H1 (cell line): ENCODE results near the gene GALNT18. TPM values are rescaled to one million over a fixed set of nuclear protein-coding genes. Genes with fewer than 3 reads are reported as not detected.

ENCODE experiments used
- EGR1 ChIP-seq: IDR thresholded peaks from 2 replicates; pipeline ENCODE4 v1.6.1; 2011; ENCODE audit warnings: low read depth, low read length, borderline replicate concordance
- EP300 ChIP-seq, 2 experiments: IDR thresholded peaks; 1 replicate in 1 of 2; 2 replicates in 1 of 2; pipeline ENCODE4 v1.6.1; 2011 to 2012; ENCODE audit warnings: low read depth in 2 of 2, low read length in 2 of 2, mild to moderate bottlenecking in 2 of 2, borderline replicate concordance in 1 of 2, inconsistent platforms in 1 of 2, moderate library complexity in 1 of 2
- GTF2F1 ChIP-seq: IDR thresholded peaks from 2 replicates; pipeline ENCODE4 v1.6.1; 2012; ENCODE audit warnings: low read depth, low read length, improper control_type of control experiment, borderline replicate concordance
- KDM4A ChIP-seq: IDR thresholded peaks from one replicate; pipeline ENCODE4 v1.7.1; 2012; ENCODE audit warnings: low read depth, mild to moderate bottlenecking, moderate library complexity, low read length, inconsistent platforms; ENCODE audit not compliant: severe bottlenecking
- PHF8 ChIP-seq: fragments of 200-600 bp; sonication (generic); conservative IDR thresholded peaks from 2 replicates; pipeline ENCODE4 v1.7.1; 2012; ENCODE audit warnings: low read depth, mild to moderate bottlenecking, inconsistent platforms, low read length, moderate library complexity
- RXRA ChIP-seq: IDR thresholded peaks from 2 replicates; pipeline ENCODE4 v1.6.1; 2011; ENCODE audit warnings: low read depth, mild to moderate bottlenecking, low read length, moderate library complexity; ENCODE audit not compliant: insufficient read depth
- SAP30 ChIP-seq: fragments of 300-600 bp; sonication (generic); IDR thresholded peaks from 2 replicates; pipeline ENCODE4 v1.7.1; 2012; ENCODE audit warnings: low read length, moderate library complexity, mild to moderate bottlenecking, inconsistent platforms; ENCODE audit not compliant: insufficient read depth, insufficient replicate concordance
- USF2 ChIP-seq: IDR thresholded peaks from 2 replicates; pipeline ENCODE4 v1.6.1; 2011; ENCODE audit warnings: low read length, improper control_type of control experiment
- polyA plus RNA-seq, 7 experiments: library from polyadenylated mRNA; depleted of rRNA in 3 of 7; stranded (reverse) in 5 of 7; unstranded in 2 of 7; fragments of >200 nt in 5 of 7; fragments of 200-250 nt in 2 of 7; gene quantifications; 1 replicate in 5 of 7; 2 replicates in 1 of 7; 4 replicates in 1 of 7; pipeline versions ENCODE4 v1.2.1 to v1.2.3, GENCODE V29; 2011 to 2013; ENCODE audit warnings: missing spikeins in 2 of 7, mixed read lengths in 2 of 7
- total RNA-seq: library from RNA; stranded (reverse); fragmentation: NEBNext Ultra II Directional; extraction: Animal tissue kit (Norgen Biotek cat#: 25700); gene quantifications from 2 replicates; pipeline ENCODE4 v1.2.1, GENCODE V29; 2021

Gene GALNT18
- total and polyA plus RNA-seq, 2 of the 8 experiments (the other 6 are each of a cell fraction or from before 2014, with no cell fraction given) = 6.0 to 9.4 TPM

GRCh38 chr11:11499300-11499699, 122.5 kb downstream of the GALNT18 start (continued):
- TF ChIP-seq RXRA (no peak), SAP30 (no peak), KDM4A (no peak), PHF8 (no peak), USF2 (no peak), EGR1 (no peak), GTF2F1 (no peak), EP300 (IDR thresholded peaks at IDR 0.05; ENCODE audit: borderline replicate concordance in 1 of 2, low read depth in 2 of 2, low read length in 2 of 2) (no peak)
